ENCODE data around the gene FMN2. TPM values are rescaled to one million over a fixed set of nuclear protein-coding genes. Genes with fewer than 3 reads are reported as not detected.

Gene FMN2
- total RNA-seq, 2 experiments from 2014 or later = not detected

DNA sequence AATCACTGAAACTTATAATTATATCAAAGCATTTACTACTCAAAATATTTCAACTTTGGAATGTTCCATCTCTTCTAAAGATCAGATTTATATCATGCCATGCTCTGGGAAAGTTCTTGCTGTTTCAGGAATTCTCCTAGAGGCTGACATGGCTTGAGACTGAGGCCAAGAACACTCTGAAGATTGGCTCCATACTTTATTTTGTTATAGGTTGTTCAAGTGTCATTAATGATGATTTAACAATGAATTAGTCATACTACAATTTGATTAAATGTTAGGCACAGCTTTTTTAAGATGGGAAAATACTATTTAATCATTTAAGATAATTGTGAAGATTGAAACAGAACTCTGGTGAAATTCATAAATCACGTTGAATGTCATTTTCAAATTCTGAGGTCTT lies 264.9 kb downstream of the FMN2 start:
- TF ChIP-seq, protein P1, sequence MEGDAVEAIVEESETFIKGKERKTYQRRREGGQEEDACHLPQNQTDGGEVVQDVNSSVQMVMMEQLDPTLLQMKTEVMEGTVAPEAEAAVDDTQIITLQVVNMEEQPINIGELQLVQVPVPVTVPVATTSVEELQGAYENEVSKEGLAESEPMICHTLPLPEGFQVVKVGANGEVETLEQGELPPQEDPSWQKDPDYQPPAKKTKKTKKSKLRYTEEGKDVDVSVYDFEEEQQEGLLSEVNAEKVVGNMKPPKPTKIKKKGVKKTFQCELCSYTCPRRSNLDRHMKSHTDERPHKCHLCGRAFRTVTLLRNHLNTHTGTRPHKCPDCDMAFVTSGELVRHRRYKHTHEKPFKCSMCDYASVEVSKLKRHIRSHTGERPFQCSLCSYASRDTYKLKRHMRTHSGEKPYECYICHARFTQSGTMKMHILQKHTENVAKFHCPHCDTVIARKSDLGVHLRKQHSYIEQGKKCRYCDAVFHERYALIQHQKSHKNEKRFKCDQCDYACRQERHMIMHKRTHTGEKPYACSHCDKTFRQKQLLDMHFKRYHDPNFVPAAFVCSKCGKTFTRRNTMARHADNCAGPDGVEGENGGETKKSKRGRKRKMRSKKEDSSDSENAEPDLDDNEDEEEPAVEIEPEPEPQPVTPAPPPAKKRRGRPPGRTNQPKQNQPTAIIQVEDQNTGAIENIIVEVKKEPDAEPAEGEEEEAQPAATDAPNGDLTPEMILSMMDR (IDR thresholded peaks at IDR 0.05) = no peak
- Histone ChIP-seq H3K9me3 (ENCODE audit: control insufficient read depth in 1 of 2, insufficient read depth in 1 of 2, low read length in 2 of 2) (peaks cover 0 to 4% of the 10 kb centered on the region in 2 experiments), H3K4me1 (ENCODE audit: insufficient read depth, low read length) (no peaks in the 10 kb centered on the region), H3K27me3 (ENCODE audit: control insufficient read depth in 1 of 2, insufficient read depth in 2 of 2, low read length in 2 of 2) (no peaks in the 10 kb centered on the region), H3K27ac (ENCODE audit: low read depth in 1 of 2, low read length in 2 of 2) (no peak overlapping the region), H3K4me3 (ENCODE audit: low read length) (no peak overlapping the region), H3K36me3 (ENCODE audit: insufficient read depth, low read length) (no peaks in the 10 kb centered on the region)
- Mint-ChIP-seq H3K9me3 (peaks cover 20% of the 10 kb centered on the region), H3K4me3 (no peak overlapping the region), H3K27me3 (no peaks in the 10 kb centered on the region), H3K4me1 (ENCODE audit: low read depth) (no peaks in the 10 kb centered on the region), H3K36me3 (ENCODE audit: low read depth) (no peaks in the 10 kb centered on the region), H3K27ac (no peak overlapping the region)
- CTCF ChIA-PET = no interaction called here
- POLR2A ChIA-PET = no interaction called here
- ATAC-seq (ENCODE audit: poor library complexity) = no peak
- intact Hi-C loops (cut with DNase I, micrococcal nuclease) = no loop called here
- no peak for DNase-seq

- Mint-ChIP-seq H3K9me3 (peaks cover 13% of the 10 kb centered on the region), H3K4me3 (no peak overlapping the region), H3K4me1 (ENCODE audit: low read depth) (no peaks in the 10 kb centered on the region), H3K27me3 (no peaks in the 10 kb centered on the region), H3K36me3 (ENCODE audit: low read depth) (no peaks in the 10 kb centered on the region), H3K27ac (no peak overlapping the region)
- intact Hi-C loops (cut with DNase I, micrococcal nuclease) = no loop called here
- TF ChIP-seq, protein P1 (IDR thresholded peaks at IDR 0.05) = no peak
- DNase-seq = no peak
- Histone ChIP-seq H3K27ac (ENCODE audit: low read depth in 1 of 2, low read length in 2 of 2) (no peak overlapping the region), H3K4me3 (ENCODE audit: low read length) (no peak overlapping the region), H3K36me3 (ENCODE audit: insufficient read depth, low read length) (no peaks in the 10 kb centered on the region), H3K4me1 (ENCODE audit: insufficient read depth, low read length) (no peaks in the 10 kb centered on the region), H3K9me3 (ENCODE audit: control insufficient read depth in 1 of 2, insufficient read depth in 1 of 2, low read length in 2 of 2) (peaks cover 0 to 4% of the 10 kb centered on the region in 2 experiments), H3K27me3 (ENCODE audit: control insufficient read depth in 1 of 2, insufficient read depth in 2 of 2, low read length in 2 of 2) (no peaks in the 10 kb centered on the region)
- no peak for ATAC-seq (ENCODE audit: poor library complexity)
- ChIA-PET CTCF (no interaction called here), POLR2A (no interaction called here)
These were observed 270.4 kb downstream of the FMN2 start for GRCh38 chr1:240362046-240362445.

DNA sequence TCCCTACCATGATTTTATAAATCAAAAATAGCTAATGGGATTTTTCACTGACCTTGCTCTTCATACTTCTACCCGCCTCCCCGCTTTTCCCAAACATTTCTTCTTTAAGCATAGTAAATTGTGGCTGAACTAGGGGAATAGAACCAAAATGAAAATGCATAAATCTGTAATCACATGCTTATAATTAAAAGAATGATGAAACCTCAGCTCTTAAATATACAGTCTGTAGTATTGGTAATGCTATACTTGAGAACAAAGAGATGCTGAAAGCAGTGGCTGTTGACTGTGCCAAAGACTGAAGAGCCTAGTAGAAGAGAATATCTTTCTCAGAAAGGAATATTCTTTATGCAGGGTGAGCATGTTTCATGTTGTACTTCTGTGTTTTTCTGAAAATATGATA lies 271.1 kb downstream of the FMN2 start:
- intact Hi-C loops (cut with DNase I, micrococcal nuclease) = no loop called here
- DNase-seq = no peak
- TF ChIP-seq, protein P1 (IDR thresholded peaks at IDR 0.05) = no peak
- H3K36me3 ChIP-seq (ENCODE audit: insufficient read depth, low read length) = no peaks in the 10 kb centered on the region
- no peak overlapping the region for H3K27ac Mint-ChIP-seq
- H3K4me3 ChIP-seq (ENCODE audit: low read length) = no peak overlapping the region
- CTCF ChIA-PET = no interaction called here
- no peaks in the 10 kb centered on the region for H3K4me1 Mint-ChIP-seq (ENCODE audit: low read depth)
- H3K36me3 Mint-ChIP-seq (ENCODE audit: low read depth) = no peaks in the 10 kb centered on the region
- no peaks in the 10 kb centered on the region for H3K27me3 ChIP-seq (ENCODE audit: control insufficient read depth in 1 of 2, insufficient read depth in 2 of 2, low read length in 2 of 2)
- H3K27me3 Mint-ChIP-seq = no peaks in the 10 kb centered on the region
- H3K9me3 Mint-ChIP-seq = peaks cover 13% of the 10 kb centered on the region
- no peak for ATAC-seq (ENCODE audit: poor library complexity)
- no peak overlapping the region for H3K4me3 Mint-ChIP-seq
- H3K4me1 ChIP-seq (ENCODE audit: insufficient read depth, low read length) = no peaks in the 10 kb centered on the region
- H3K9me3 ChIP-seq (ENCODE audit: control insufficient read depth in 1 of 2, insufficient read depth in 1 of 2, low read length in 2 of 2) = no peaks in the 10 kb centered on the region
- POLR2A ChIA-PET = no interaction called here
- no peak overlapping the region for H3K27ac ChIP-seq (ENCODE audit: low read depth in 1 of 2, low read length in 2 of 2)
